Astrocyte (in vitro differentiated cells and primary cell): ENCODE data around the gene ARID4B.

ENCODE experiments used
- EZH2 ChIP-seq: IDR thresholded peaks from 2 replicates; pipeline ENCODE4 v1.6.1; 2012; ENCODE audit warnings: mild to moderate bottlenecking, low read length, inconsistent platforms; ENCODE audit not compliant: insufficient read depth
- TF ChIP-seq, protein P1 (sequence below): IDR thresholded peaks from 2 replicates; pipeline ENCODE4 v1.5.1; 2011; ENCODE audit warnings: low read depth, mild to moderate bottlenecking, inconsistent platforms, low read length, moderate library complexity; ENCODE audit not compliant: insufficient read depth

DNA sequence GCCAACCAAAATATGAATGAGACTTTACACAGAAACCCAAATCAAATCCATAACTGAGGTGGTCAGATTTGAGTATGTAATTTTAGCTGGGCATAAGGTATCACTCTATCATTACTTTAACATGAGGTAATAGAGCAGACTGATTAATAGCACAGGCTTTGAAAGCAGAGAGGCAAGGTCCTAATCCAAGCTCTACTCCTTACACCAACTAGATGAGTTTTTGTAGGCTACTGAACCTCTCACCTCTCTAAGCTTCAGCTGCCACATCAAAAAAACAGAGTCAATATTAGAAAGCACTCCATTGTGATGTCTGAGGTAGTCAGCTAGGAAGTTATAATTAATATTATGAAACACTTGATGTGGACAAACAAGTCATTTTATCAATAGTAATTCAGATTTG is 63.7 kb downstream of the ARID4B start:
- TF ChIP-seq, protein P1, sequence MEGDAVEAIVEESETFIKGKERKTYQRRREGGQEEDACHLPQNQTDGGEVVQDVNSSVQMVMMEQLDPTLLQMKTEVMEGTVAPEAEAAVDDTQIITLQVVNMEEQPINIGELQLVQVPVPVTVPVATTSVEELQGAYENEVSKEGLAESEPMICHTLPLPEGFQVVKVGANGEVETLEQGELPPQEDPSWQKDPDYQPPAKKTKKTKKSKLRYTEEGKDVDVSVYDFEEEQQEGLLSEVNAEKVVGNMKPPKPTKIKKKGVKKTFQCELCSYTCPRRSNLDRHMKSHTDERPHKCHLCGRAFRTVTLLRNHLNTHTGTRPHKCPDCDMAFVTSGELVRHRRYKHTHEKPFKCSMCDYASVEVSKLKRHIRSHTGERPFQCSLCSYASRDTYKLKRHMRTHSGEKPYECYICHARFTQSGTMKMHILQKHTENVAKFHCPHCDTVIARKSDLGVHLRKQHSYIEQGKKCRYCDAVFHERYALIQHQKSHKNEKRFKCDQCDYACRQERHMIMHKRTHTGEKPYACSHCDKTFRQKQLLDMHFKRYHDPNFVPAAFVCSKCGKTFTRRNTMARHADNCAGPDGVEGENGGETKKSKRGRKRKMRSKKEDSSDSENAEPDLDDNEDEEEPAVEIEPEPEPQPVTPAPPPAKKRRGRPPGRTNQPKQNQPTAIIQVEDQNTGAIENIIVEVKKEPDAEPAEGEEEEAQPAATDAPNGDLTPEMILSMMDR = no peak
- TF ChIP-seq EZH2 = no peak
